MM.1S (cell line): ENCODE data around the gene WDR17.

Experiments
- DNase-seq: peaks from one replicate; pipeline ENCODE4 v3.0.0-alpha.2; 2015
- H2AFZ ChIP-seq: fragments of 300-600 bp; sonication (generic); 2 replicates; pipeline ENCODE4 v1.6.0; 2016; ENCODE audit warnings: antibody characterized with exemption, low read length
- H3F3A ChIP-seq: fragments of 300-600 bp; sonication (generic); 2 replicates; pipeline ENCODE4 v1.6.1; 2016; ENCODE audit warnings: mild to moderate bottlenecking, antibody characterized with exemption, low read length, moderate library complexity, mixed read lengths; ENCODE audit not compliant: insufficient read depth
- H3K27ac ChIP-seq: fragments of 300-600 bp; sonication (generic); 2 replicates; pipeline ENCODE4 v1.5.1; 2016; ENCODE audit warnings: mild to moderate bottlenecking, low read length
- H3K27me3 ChIP-seq: fragments of 300-600 bp; sonication (generic); replicated peaks from 2 replicates; pipeline ENCODE4 v1.6.0; 2016; ENCODE audit warnings: low read length; ENCODE audit not compliant: insufficient read depth
- H3K36me3 ChIP-seq: fragments of 300-600 bp; sonication (generic); replicated peaks from 2 replicates; pipeline ENCODE4 v1.6.1; 2016; ENCODE audit warnings: mild to moderate bottlenecking, low read length, mixed read lengths; ENCODE audit not compliant: insufficient read depth
- H3K4me1 ChIP-seq: fragments of 300-600 bp; sonication (generic); 2 replicates; pipeline ENCODE4 v1.6.1; 2016; ENCODE audit warnings: low read length, mixed read lengths
- H3K4me2 ChIP-seq: fragments of 300-600 bp; sonication (generic); 2 replicates; pipeline ENCODE4 v1.6.0; 2016; ENCODE audit warnings: low read depth, low read length
- H3K4me3 ChIP-seq: fragments of 300-600 bp; sonication (generic); 2 replicates; pipeline ENCODE4 v1.5.1; 2016; ENCODE audit warnings: low read length, mixed read lengths
- H3K79me2 ChIP-seq: fragments of 300-600 bp; sonication (generic); 2 replicates; pipeline ENCODE4 v1.6.1; 2016; ENCODE audit warnings: mixed run types, low read length, mixed read lengths
- H3K9ac ChIP-seq: fragments of 300-600 bp; sonication (generic); 2 replicates; pipeline ENCODE4 v1.6.1; 2016; ENCODE audit warnings: low read length, mixed read lengths
- H3K9me2 ChIP-seq: fragments of 300-600 bp; sonication (generic); replicated peaks from 2 replicates; pipeline ENCODE4 v1.6.1; 2016; ENCODE audit warnings: mild to moderate bottlenecking, low read length, mixed read lengths; ENCODE audit not compliant: insufficient read depth
- H3K9me3 ChIP-seq: fragments of 300-600 bp; sonication (generic); replicated peaks from 2 replicates; pipeline ENCODE4 v1.6.1; 2016; ENCODE audit warnings: mild to moderate bottlenecking, low read length, mixed read lengths; ENCODE audit not compliant: insufficient read depth
- H4K20me1 ChIP-seq: fragments of 300-600 bp; sonication (generic); 2 replicates; pipeline ENCODE4 v1.6.1; 2016; ENCODE audit warnings: mild to moderate bottlenecking, low read length, moderate library complexity, mixed read lengths; ENCODE audit not compliant: insufficient read depth
- CTCF ChIP-seq: fragments of 300-600 bp; sonication (generic); IDR thresholded peaks from 2 replicates; pipeline ENCODE4 v1.5.1; 2016; ENCODE audit warnings: antibody characterized with exemption, low read length, mixed read lengths
- EZH2 ChIP-seq: fragments of 300-600 bp; sonication (generic); optimal IDR thresholded peaks from 2 replicates; pipeline ENCODE3; 2017; ENCODE audit warnings: low read depth, mild to moderate bottlenecking, antibody characterized with exemption, low read length, mixed read lengths
- EZH2phosphoT487 ChIP-seq: fragments of 300-600 bp; sonication (generic); IDR thresholded peaks from 2 replicates; pipeline ENCODE4 v1.6.1; 2018; ENCODE audit warnings: antibody characterized with exemption, low read length

The WDR17 gene

DNA sequence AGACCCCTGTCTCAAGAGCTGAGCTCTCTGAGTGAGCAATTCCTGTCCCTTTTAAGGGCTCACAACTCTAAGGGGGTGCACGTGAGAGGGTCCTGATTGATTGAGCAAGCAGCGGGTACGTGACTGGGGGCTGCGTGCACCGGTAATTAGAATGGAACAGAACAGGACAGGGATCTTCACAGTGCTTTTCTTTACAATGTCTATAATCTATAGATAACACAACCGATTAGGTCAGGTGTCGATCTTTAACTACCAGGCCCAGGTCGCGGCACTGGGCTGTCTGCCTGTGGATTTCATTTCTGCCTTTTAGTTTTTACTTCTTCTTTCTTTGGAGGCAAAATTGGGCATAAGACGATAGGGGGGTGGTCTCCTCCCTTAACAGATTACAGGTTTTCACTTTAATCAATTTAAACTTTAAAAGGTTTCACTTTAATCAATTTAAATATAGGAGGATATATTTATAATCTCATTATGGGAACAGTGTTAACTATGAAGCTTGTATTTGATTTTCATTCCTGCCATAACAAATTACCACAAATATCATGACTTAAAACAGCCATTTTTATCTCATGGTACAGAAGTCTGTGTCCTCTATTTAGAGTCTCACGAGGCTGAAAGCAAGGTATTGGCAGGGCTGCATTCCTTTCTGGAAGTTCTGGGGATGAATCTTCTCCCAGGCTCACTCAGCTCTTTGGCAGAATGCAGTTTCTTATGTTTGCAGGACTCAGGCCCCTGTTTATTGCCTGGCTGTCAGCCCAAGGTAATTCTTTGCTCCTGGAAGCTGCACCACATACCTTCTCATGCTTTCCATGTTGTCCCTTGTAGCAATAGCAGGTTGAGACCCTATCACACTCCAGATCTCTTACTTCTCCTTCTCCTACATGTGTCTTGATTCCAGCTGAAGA, 124.5 kb downstream of the WDR17 start:
- Histone ChIP-seq H3K27ac (no peak overlapping the region), H3K27me3 (no peaks in the 10 kb centered on the region), H3F3A (peaks cover 2% of the 10 kb centered on the region; the same call in 1 of the 2 replicates), H2AFZ (no peak overlapping the region), H4K20me1 (no peaks in the 10 kb centered on the region), H3K9ac (no peak overlapping the region), H3K9me3 (no peaks in the 10 kb centered on the region), H3K4me1 (no peaks in the 10 kb centered on the region), H3K9me2 (no peaks in the 10 kb centered on the region), H3K79me2 (no peaks in the 10 kb centered on the region), H3K4me3 (no peak overlapping the region), H3K4me2 (no peak overlapping the region), H3K36me3 (no peaks in the 10 kb centered on the region)
- DNase-seq, result no peak
- no peak for TF ChIP-seq EZH2phosphoT487

DNA sequence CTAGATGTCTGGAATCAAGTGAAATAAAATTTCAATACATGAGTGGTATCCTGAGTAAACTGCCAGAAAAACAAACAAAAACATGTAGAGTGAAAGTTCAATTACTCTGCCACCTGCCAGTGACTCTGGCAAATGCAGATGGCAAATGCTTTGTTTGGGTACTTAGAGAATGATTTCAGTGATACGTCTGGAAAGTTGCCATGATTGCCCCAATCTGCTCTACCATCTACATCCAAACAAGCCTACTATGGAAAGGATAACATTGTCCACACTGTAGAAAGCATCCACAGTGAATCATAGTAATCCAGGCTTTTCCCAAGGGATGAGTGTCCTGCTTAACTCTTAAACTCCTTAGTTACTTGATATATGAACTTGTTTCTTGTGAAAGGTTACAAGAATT, 126.3 kb downstream of the WDR17 start:
- Histone ChIP-seq H3K27ac (no peak overlapping the region), H3K79me2 (no peaks in the 10 kb centered on the region), H3K9ac (no peak overlapping the region), H3K27me3 (no peaks in the 10 kb centered on the region), H3F3A (peaks cover 6% of the 10 kb centered on the region; the same call in 1 of the 2 replicates), H3K9me2 (no peaks in the 10 kb centered on the region), H4K20me1 (no peaks in the 10 kb centered on the region), H3K4me1 (peaks cover 8% of the 10 kb centered on the region; the same call in 1 of the 2 replicates), H2AFZ (no peak overlapping the region), H3K9me3 (no peaks in the 10 kb centered on the region), H3K36me3 (no peaks in the 10 kb centered on the region), H3K4me3 (no peak overlapping the region), H3K4me2 (no peak overlapping the region)
- no peak; the same call in 1 of the 2 replicates for TF ChIP-seq CTCF
- no peak for TF ChIP-seq EZH2phosphoT487
- no peak for TF ChIP-seq EZH2
- DNase-seq, result no peak

DNA sequence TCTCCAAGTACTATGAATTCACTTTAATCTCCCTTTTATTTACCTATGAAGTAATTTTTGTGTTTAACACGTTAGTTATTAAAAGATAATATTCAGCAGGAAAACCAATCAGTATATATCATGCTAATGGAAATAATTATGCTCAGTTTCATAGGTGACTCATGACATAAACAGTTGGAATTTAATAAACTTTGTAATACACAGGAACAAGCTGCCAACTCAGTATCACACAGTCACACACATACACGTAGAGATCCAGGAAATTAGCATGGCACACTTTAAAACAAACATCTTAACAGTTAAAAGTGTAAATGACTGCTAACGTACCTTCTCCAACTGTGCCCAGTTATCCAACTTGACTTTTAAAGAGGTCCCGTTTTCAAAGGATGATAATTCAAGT, 127.5 kb downstream of the WDR17 start:
- no peak overlapping the region for H3K9ac ChIP-seq
- H3K4me2 ChIP-seq, result no peak overlapping the region
- H3K27me3 ChIP-seq, result no peaks in the 10 kb centered on the region
- no peak overlapping the region for H2AFZ ChIP-seq
- H3K36me3 ChIP-seq, result no peaks in the 10 kb centered on the region
- peaks cover 8% of the 10 kb centered on the region; the same call in 1 of the 2 replicates for H3K4me1 ChIP-seq
- TF ChIP-seq EZH2 (no peak), EZH2phosphoT487 (no peak), CTCF (no peak)
- no peaks in the 10 kb centered on the region for H3K9me2 ChIP-seq
- no peaks in the 10 kb centered on the region for H3K9me3 ChIP-seq
- no peaks in the 10 kb centered on the region for H4K20me1 ChIP-seq
- DNase-seq, result no peak
- no peaks in the 10 kb centered on the region for H3K79me2 ChIP-seq
- no peak overlapping the region for H3K4me3 ChIP-seq
- H3F3A ChIP-seq, result peaks cover 6% of the 10 kb centered on the region; the same call in 1 of the 2 replicates
- H3K27ac ChIP-seq, result no peak overlapping the region

- no peak overlapping the region for H3K9ac ChIP-seq
- no peak for DNase-seq
Measured at GRCh38 chr4:176193938-176194337, 128.3 kb downstream of the WDR17 start.

More at GRCh38 chr4:176193938-176194337, 128.3 kb downstream of the WDR17 start:
- H3K27me3 ChIP-seq, result no peaks in the 10 kb centered on the region
- TF ChIP-seq EZH2, result no peak
- no peak for TF ChIP-seq EZH2phosphoT487
- TF ChIP-seq CTCF, result no peak
- H3K36me3 ChIP-seq, result no peaks in the 10 kb centered on the region
- H3K4me2 ChIP-seq, result no peak overlapping the region
- H4K20me1 ChIP-seq, result no peaks in the 10 kb centered on the region
- no peak overlapping the region for H2AFZ ChIP-seq
- H3K79me2 ChIP-seq, result no peaks in the 10 kb centered on the region
- H3K4me1 ChIP-seq, result peaks cover 8% of the 10 kb centered on the region; the same call in 1 of the 2 replicates
- no peak overlapping the region for H3K4me3 ChIP-seq
- no peak overlapping the region for H3K27ac ChIP-seq
- H3K9me3 ChIP-seq, result no peaks in the 10 kb centered on the region
- H3F3A ChIP-seq, result peaks cover 6% of the 10 kb centered on the region; the same call in 1 of the 2 replicates
- no peaks in the 10 kb centered on the region for H3K9me2 ChIP-seq
